ENCODE measurements around the gene SRXN1. TPM values are rescaled to one million over a fixed set of nuclear protein-coding genes. Genes with fewer than 3 reads are reported as not detected.

The SRXN1 gene
- total and polyA plus RNA-seq, 2 donors (not counting 3 experiments of a cell fraction or from before 2014, with no cell fraction given) = 19.3 to 24.9 TPM

DNA sequence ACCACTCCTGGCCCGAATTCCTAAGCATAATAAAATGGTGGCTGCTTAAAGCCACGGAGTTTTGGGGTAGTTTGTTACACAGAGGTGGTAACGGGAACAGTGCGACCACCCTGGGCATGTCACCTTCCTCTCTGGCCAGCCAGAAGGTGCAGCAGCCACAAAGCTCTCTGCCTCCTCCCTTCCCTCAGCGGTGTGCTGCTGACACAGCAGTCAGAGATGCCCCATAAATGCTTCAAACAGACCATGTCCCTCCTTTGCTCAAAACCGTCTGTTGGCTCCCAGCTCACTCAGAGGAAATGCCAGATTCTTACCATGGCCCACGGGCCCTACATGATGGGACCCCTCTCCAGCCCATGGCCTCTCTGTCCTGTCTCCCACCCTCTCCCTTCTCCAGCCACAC, 30.8 kb downstream of the SRXN1 start:
- Histone ChIP-seq H2AFZ (ENCODE audit: low read depth, low read length) (no peak overlapping the region), H3K4me2 (ENCODE audit: insufficient read depth, low read length) (no peak overlapping the region), H3K79me2 (ENCODE audit: control insufficient read depth, insufficient read depth, low read length) (no peaks in the 10 kb centered on the region), H3K9me1 (replicated peaks; ENCODE audit: control insufficient read depth, extremely low read depth, insufficient read depth, low read length) (no peaks in the 10 kb centered on the region), H3K36me3 (ENCODE audit: control insufficient read depth in 2 of 2, extremely low read depth in 1 of 2, insufficient read depth in 2 of 2, low read length in 2 of 2) (no peaks in the 10 kb centered on the region), H3K9ac (replicated peaks; ENCODE audit: extremely low read depth, insufficient read depth, low read length) (no peak overlapping the region), H3K27me3 (ENCODE audit: control insufficient read depth in 2 of 2, insufficient read depth in 2 of 2, low read length in 2 of 2) (peaks cover 3 to 6% of the 10 kb centered on the region in 2 experiments), H4K20me1 (replicated peaks; ENCODE audit: control insufficient read depth, extremely low read depth, insufficient read depth, low read length) (no peaks in the 10 kb centered on the region), H3K27ac (ENCODE audit: insufficient read depth, low read depth, low read length) (no peak overlapping the region), H3K4me3 (replicated peaks in 1 of 3; ENCODE audit: insufficient read depth in 1 of 3, low read depth in 1 of 3, low read length in 3 of 3) (no peak overlapping the region), H3K9me3 (replicated peaks; ENCODE audit: control insufficient read depth, insufficient read depth, low read length) (no peaks in the 10 kb centered on the region), H3K4me1 (ENCODE audit: control insufficient read depth, extremely low read depth, insufficient read depth, low read length) (no peaks in the 10 kb centered on the region)
- dilution Hi-C loops (cut with MboI; ENCODE audit: extremely low pct_ligation_motif_present, low sequenced_read_pairs) (no loop called here), intact Hi-C loops (cut with micrococcal nuclease) (no loop called here)
- BruUV-seq (replicated peaks) = no TSS peak
- ChIA-PET CTCF (interaction anchor here (0.8 to 3.2 kb wide), 4 partner anchors 17 to 267 kb away, joined by 3 to 11 read pairs (median 4); no protein-coding TSS in a partner anchor), POLR2A (no interaction called here)
- no peak for DNase-seq (ENCODE audit: low read depth, low spot score)
- FAIRE-seq = no peak
- TF ChIP-seq, protein P1, sequence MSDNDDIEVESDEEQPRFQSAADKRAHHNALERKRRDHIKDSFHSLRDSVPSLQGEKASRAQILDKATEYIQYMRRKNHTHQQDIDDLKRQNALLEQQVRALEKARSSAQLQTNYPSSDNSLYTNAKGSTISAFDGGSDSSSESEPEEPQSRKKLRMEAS (IDR thresholded peaks at IDR 0.05; ENCODE audit: insufficient read depth, insufficient read length) = no peak
- no peak for TF ChIP-seq MYC (IDR thresholded peaks at IDR 0.05; ENCODE audit: low read depth, low read length)

DNA sequence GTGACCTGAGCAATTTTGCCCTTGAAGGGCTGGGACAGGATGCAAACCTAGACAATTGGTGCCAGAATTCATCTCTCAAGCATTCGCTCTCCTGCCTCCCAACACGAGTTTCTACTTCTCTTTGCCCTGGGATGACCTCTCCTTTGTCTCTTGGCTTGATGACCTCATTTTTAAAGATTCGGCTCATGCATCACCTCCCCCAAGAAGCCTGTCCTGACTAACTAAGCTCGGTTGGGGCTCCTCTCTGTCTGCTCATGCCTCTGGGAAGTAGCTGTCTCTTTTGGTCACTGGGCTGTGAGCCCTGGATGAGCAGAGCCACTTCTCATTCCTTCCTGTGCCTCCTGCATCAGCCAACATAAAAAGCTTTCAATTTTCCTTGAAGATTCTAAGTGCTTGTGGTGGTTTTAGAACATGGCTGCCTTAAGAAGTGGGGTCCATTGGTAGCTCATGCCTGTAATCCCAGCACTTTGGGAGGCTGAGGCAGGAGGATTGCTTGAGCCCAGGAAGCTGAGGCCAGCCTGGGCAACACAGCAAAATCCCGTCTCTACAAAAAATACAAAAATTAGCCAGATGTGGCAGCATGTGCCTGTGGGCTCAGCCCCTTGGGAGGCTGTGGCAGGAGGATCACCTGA, 31.8 kb downstream of the SRXN1 start:
- no peaks in the 10 kb centered on the region for H3K79me2 ChIP-seq (ENCODE audit: control insufficient read depth, insufficient read depth, low read length)
- H4K20me1 ChIP-seq (replicated peaks; ENCODE audit: control insufficient read depth, extremely low read depth, insufficient read depth, low read length) = no peaks in the 10 kb centered on the region
- no peak overlapping the region for H3K27ac ChIP-seq (ENCODE audit: insufficient read depth, low read depth, low read length)
- H3K4me3 ChIP-seq (replicated peaks in 1 of 3; ENCODE audit: insufficient read depth in 1 of 3, low read depth in 1 of 3, low read length in 3 of 3) = no peak overlapping the region
- H3K27me3 ChIP-seq (ENCODE audit: control insufficient read depth in 2 of 2, insufficient read depth in 2 of 2, low read length in 2 of 2) = peaks cover 2 to 6% of the 10 kb centered on the region in 2 experiments
- no peak overlapping the region for H3K9ac ChIP-seq (replicated peaks; ENCODE audit: extremely low read depth, insufficient read depth, low read length)
- H3K9me1 ChIP-seq (replicated peaks; ENCODE audit: control insufficient read depth, extremely low read depth, insufficient read depth, low read length) = no peaks in the 10 kb centered on the region
- no peaks in the 10 kb centered on the region for H3K9me3 ChIP-seq (replicated peaks; ENCODE audit: control insufficient read depth, insufficient read depth, low read length)
- DNase-seq (ENCODE audit: low read depth, low spot score) = no peak
- ChIA-PET POLR2A (interaction anchor here (0.5 to 0.6 kb wide), 2 partner anchors 131 to 236 kb away, joined by 3 to 4 read pairs; no protein-coding TSS in a partner anchor), CTCF (interaction anchor here (0.8 to 1.3 kb wide), 5 partner anchors 9 to 266 kb away, joined by 3 to 5 read pairs (median 3); no protein-coding TSS in a partner anchor)
- intact Hi-C loops (cut with micrococcal nuclease) (no loop called here), dilution Hi-C loops (cut with MboI; ENCODE audit: extremely low pct_ligation_motif_present, low sequenced_read_pairs) (no loop called here)
- H3K4me1 ChIP-seq (ENCODE audit: control insufficient read depth, extremely low read depth, insufficient read depth, low read length) = no peaks in the 10 kb centered on the region
- FAIRE-seq = no peak
- TF ChIP-seq JUN (IDR thresholded peaks at IDR 0.05; ENCODE audit: borderline replicate concordance, insufficient read depth, insufficient read length, low read depth) (peak; percentile 31), POLR2AphosphoS5 (IDR thresholded peaks at IDR 0.05; ENCODE audit: insufficient read depth, low read depth, low read length) (no peak)
- BruUV-seq (replicated peaks) = no TSS peak
- H2AFZ ChIP-seq (ENCODE audit: low read depth, low read length) = no peak overlapping the region
- no peak overlapping the region for H3K4me2 ChIP-seq (ENCODE audit: insufficient read depth, low read length)
- H3K36me3 ChIP-seq (ENCODE audit: control insufficient read depth in 2 of 2, extremely low read depth in 1 of 2, insufficient read depth in 2 of 2, low read length in 2 of 2) = no peaks in the 10 kb centered on the region
